Liver (tissue), 9 donors: Measurements from ENCODE around the gene OR10A3. TPM values are rescaled to one million over a fixed set of nuclear protein-coding genes. Genes with fewer than 3 reads are reported as not detected.

Experiments used
- DNase-seq: peaks from one replicate; pipeline ENCODE4 v3.0.0-alpha.2; 2017; ENCODE audit warnings: low spot score
- H3K27ac ChIP-seq, 2 donors: one replicate each; pipeline ENCODE4 v1.7.0; 2013; ENCODE audit warnings: inconsistent platforms in 2 of 2, low read length in 2 of 2, control low read depth in 1 of 2, low read depth in 1 of 2, mild to moderate bottlenecking in 1 of 2
- H3K27me3 ChIP-seq, 4 donors: one replicate each; pipeline versions ENCODE4 v1.6.1 to v1.7.0; 2013; ENCODE audit warnings: low read length in 3 of 4, inconsistent platforms in 1 of 4, mild to moderate bottlenecking in 1 of 4, moderate library complexity in 1 of 4; ENCODE audit not compliant: control insufficient read depth in 4 of 4, insufficient read depth in 4 of 4
- H3K36me3 ChIP-seq, 4 donors: one replicate each; pipeline versions ENCODE4 v1.6.1 to v1.7.0; 2013; ENCODE audit warnings: low read length in 3 of 4, mild to moderate bottlenecking in 3 of 4, low read depth in 1 of 4, moderate library complexity in 1 of 4; ENCODE audit not compliant: control insufficient read depth in 4 of 4, insufficient read depth in 3 of 4
- H3K4me1 ChIP-seq, 4 donors: one replicate each; pipeline versions ENCODE4 v1.6.1 to v1.7.0; 2013; ENCODE audit warnings: low read length in 3 of 4, mild to moderate bottlenecking in 3 of 4, moderate library complexity in 1 of 4; ENCODE audit not compliant: control insufficient read depth in 4 of 4, insufficient read depth in 4 of 4
- H3K4me3 ChIP-seq, 3 donors: one replicate each; pipeline versions ENCODE4 v1.6.1 to v1.7.0; 2013; ENCODE audit warnings: low read length in 3 of 3, control low read depth in 1 of 3, low read depth in 1 of 3, mild to moderate bottlenecking in 1 of 3
- H3K9ac ChIP-seq, 2 donors: one replicate each; pipeline ENCODE4 v1.7.0; 2013; ENCODE audit warnings: low read length in 2 of 2, mild to moderate bottlenecking in 2 of 2, moderate library complexity in 2 of 2, control low read depth in 1 of 2, low read depth in 1 of 2
- H3K9me3 ChIP-seq, 4 donors: one replicate each; pipeline versions ENCODE4 v1.6.1 to v1.7.0; 2013; ENCODE audit warnings: low read length in 3 of 4; ENCODE audit not compliant: control insufficient read depth in 4 of 4
- ATF3 ChIP-seq: IDR thresholded peaks from 2 replicates; pipeline ENCODE4 v1.6.1; 2016; ENCODE audit warnings: antibody characterized with exemption
- EGR1 ChIP-seq, 2 donors: IDR thresholded peaks; 2 replicates each; pipeline ENCODE4 v1.6.1; 2016 to 2018; ENCODE audit warnings: antibody characterized with exemption in 2 of 2, low read depth in 2 of 2
- FOXA1 ChIP-seq: IDR thresholded peaks from 2 replicates; pipeline ENCODE4 v1.6.1; 2016; ENCODE audit warnings: antibody characterized with exemption
- FOXA2 ChIP-seq: IDR thresholded peaks from 2 replicates; pipeline ENCODE4 v1.6.1; 2016; ENCODE audit warnings: antibody characterized with exemption
- GABPA ChIP-seq, 2 donors: IDR thresholded peaks in 1 of 2; conservative IDR thresholded peaks in 1 of 2; 2 replicates each; pipeline ENCODE4 v1.6.1; 2016; ENCODE audit warnings: antibody characterized with exemption in 2 of 2, mild to moderate bottlenecking in 1 of 2, moderate library complexity in 1 of 2
- HNF4A ChIP-seq, 2 donors: conservative IDR thresholded peaks; 2 replicates each; pipeline ENCODE4 v1.6.1; 2016; ENCODE audit warnings: antibody characterized with exemption in 2 of 2, mild to moderate bottlenecking in 2 of 2
- HNF4G ChIP-seq: IDR thresholded peaks from 2 replicates; pipeline ENCODE4 v1.6.1; 2016; ENCODE audit warnings: antibody characterized with exemption
- JUND ChIP-seq, 2 donors: IDR thresholded peaks; 2 replicates each; pipeline ENCODE4 v1.6.1; 2016; ENCODE audit warnings: antibody characterized with exemption in 2 of 2
- NR2F2 ChIP-seq: IDR thresholded peaks from 2 replicates; pipeline ENCODE4 v1.6.1; 2016; ENCODE audit warnings: antibody characterized with exemption
- RAD21 ChIP-seq, 2 donors: IDR thresholded peaks; 2 replicates each; pipeline ENCODE4 v1.6.1; 2016; ENCODE audit warnings: antibody characterized with exemption in 2 of 2, mild to moderate bottlenecking in 2 of 2
- REST ChIP-seq: IDR thresholded peaks from 2 replicates; pipeline ENCODE4 v1.6.1; 2016; ENCODE audit warnings: antibody characterized with exemption, mild to moderate bottlenecking
- RXRA ChIP-seq, 2 donors: IDR thresholded peaks; 2 replicates each; pipeline ENCODE4 v1.6.1; 2017 to 2018; ENCODE audit warnings: antibody characterized with exemption in 2 of 2, mild to moderate bottlenecking in 1 of 2
- SP1 ChIP-seq: IDR thresholded peaks from 2 replicates; pipeline ENCODE4 v1.6.1; 2018; ENCODE audit warnings: antibody characterized with exemption, mild to moderate bottlenecking
- TAF1 ChIP-seq: conservative IDR thresholded peaks from 2 replicates; pipeline ENCODE4 v1.6.1; 2016; ENCODE audit warnings: antibody characterized with exemption, mild to moderate bottlenecking
- YY1 ChIP-seq: IDR thresholded peaks from 2 replicates; pipeline ENCODE4 v1.6.1; 2016; ENCODE audit warnings: antibody characterized with exemption, mild to moderate bottlenecking
- WGBS: extraction: QIAGEN DNeasy Blood & Tissue Kit; methylation state at CpG from one replicate; pipeline ENCODE4 v1.1.7; 2013; 5-methylcytosine and 5-hydroxymethylcytosine counted together
- polyA plus RNA-seq, 2 donors: library from polyadenylated mRNA; stranded (reverse) in 1 of 2; unstranded in 1 of 2; fragments of 200-250 nt in 1 of 2; fragments of >200 nt in 1 of 2; fragmentation: Nextera tagmentation in 1 of 2; extraction: Ambion mirVana in 1 of 2; gene quantifications; one replicate each; pipeline versions ENCODE4 v1.2.1 to v1.2.3, GENCODE V29; 2013 to 2015
- total RNA-seq, 2 donors: library from RNA; depleted of rRNA; stranded (reverse); fragments of >200 nt; gene quantifications; one replicate each; pipeline ENCODE4 v1.2.3, GENCODE V29; 2014
- TF ChIP-seq, protein P1 (sequence below): fragments of 150-350 bp; IDR thresholded peaks from 2 replicates; pipeline ENCODE4 v1.5.1; 2017; ENCODE audit warnings: improper control_type of control experiment, low read depth, low read length; ENCODE audit not compliant: missing input control
- TF ChIP-seq, protein P2 (sequence below): IDR thresholded peaks from 2 replicates; pipeline ENCODE4 v1.6.1; 2016; ENCODE audit warnings: antibody characterized with exemption
- TF ChIP-seq, protein P3 (sequence below): IDR thresholded peaks from 2 replicates; pipeline ENCODE4 v1.6.1; 2016; ENCODE audit warnings: antibody characterized with exemption
- donor health status: healthy.
- donor health status: healthy.
- donor health status: healthy.
- donor health status: healthy.
- donor health status: healthy.

Gene OR10A3
- total and polyA plus RNA-seq, 4 donors: not detected

DNA sequence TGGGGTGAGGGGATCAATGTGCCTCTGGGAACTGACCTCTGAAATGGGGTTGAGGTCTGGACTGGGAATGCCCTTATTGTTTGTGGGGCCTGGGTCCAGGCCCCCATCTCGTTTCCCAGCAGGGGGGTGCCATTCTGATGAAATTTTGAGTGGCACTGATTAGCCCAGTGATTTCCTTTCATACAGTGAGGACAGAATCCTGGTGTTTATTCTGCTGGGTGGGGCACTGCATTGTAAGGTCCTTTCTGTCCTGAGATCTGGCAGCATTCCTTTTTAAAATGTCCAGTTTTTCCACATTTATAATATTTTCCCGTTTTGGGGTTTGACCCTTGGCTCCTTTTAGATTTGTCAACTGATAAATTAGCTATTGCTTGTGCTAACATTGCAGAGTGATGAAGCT lies 37.6 kb downstream of the OR10A3 start:
- TF ChIP-seq YY1: no peak
- TF ChIP-seq FOXA2: no peak
- TF ChIP-seq HNF4A (conservative IDR thresholded peaks at IDR 0.05): no peak
- TF ChIP-seq JUND (IDR thresholded peaks at IDR 0.05): no peak
- TF ChIP-seq, protein P1, sequence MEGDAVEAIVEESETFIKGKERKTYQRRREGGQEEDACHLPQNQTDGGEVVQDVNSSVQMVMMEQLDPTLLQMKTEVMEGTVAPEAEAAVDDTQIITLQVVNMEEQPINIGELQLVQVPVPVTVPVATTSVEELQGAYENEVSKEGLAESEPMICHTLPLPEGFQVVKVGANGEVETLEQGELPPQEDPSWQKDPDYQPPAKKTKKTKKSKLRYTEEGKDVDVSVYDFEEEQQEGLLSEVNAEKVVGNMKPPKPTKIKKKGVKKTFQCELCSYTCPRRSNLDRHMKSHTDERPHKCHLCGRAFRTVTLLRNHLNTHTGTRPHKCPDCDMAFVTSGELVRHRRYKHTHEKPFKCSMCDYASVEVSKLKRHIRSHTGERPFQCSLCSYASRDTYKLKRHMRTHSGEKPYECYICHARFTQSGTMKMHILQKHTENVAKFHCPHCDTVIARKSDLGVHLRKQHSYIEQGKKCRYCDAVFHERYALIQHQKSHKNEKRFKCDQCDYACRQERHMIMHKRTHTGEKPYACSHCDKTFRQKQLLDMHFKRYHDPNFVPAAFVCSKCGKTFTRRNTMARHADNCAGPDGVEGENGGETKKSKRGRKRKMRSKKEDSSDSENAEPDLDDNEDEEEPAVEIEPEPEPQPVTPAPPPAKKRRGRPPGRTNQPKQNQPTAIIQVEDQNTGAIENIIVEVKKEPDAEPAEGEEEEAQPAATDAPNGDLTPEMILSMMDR: no peak
- TF ChIP-seq, protein P2, sequence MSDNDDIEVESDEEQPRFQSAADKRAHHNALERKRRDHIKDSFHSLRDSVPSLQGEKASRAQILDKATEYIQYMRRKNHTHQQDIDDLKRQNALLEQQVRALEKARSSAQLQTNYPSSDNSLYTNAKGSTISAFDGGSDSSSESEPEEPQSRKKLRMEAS: no peak
- no peak for TF ChIP-seq TAF1
- TF ChIP-seq GABPA (IDR thresholded peaks at IDR 0.05 in 1 of 2, conservative IDR thresholded peaks at IDR 0.05 in 1 of 2): no peak
- no peak for TF ChIP-seq EGR1 (IDR thresholded peaks at IDR 0.05; ENCODE audit: low read depth in 2 of 2)
- TF ChIP-seq FOXA1: no peak
- TF ChIP-seq RXRA (IDR thresholded peaks at IDR 0.05): no peak
- TF ChIP-seq SP1: no peak
- no peak for TF ChIP-seq ATF3
- TF ChIP-seq NR2F2: no peak
- TF ChIP-seq REST: no peak
- TF ChIP-seq, protein P3, sequence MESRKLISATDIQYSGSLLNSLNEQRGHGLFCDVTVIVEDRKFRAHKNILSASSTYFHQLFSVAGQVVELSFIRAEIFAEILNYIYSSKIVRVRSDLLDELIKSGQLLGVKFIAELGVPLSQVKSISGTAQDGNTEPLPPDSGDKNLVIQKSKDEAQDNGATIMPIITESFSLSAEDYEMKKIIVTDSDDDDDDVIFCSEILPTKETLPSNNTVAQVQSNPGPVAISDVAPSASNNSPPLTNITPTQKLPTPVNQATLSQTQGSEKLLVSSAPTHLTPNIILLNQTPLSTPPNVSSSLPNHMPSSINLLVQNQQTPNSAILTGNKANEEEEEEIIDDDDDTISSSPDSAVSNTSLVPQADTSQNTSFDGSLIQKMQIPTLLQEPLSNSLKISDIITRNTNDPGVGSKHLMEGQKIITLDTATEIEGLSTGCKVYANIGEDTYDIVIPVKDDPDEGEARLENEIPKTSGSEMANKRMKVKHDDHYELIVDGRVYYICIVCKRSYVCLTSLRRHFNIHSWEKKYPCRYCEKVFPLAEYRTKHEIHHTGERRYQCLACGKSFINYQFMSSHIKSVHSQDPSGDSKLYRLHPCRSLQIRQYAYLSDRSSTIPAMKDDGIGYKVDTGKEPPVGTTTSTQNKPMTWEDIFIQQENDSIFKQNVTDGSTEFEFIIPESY: no peak
- TF ChIP-seq RAD21 (IDR thresholded peaks at IDR 0.05): no peak
- no peak for TF ChIP-seq HNF4G
- Histone ChIP-seq H3K9me3 (no peaks in the 10 kb centered on the region), H3K9ac (no peak overlapping the region), H3K27me3 (no peaks in the 10 kb centered on the region), H3K4me3 (no peak overlapping the region), H3K36me3 (no peaks in the 10 kb centered on the region), H3K4me1 (peaks cover 0 to 3% (median 1%) of the 10 kb centered on the region in 4 donors), H3K27ac (no peak overlapping the region)
- no peak for DNase-seq
- 27% methylated on average over 2 of the region's 2 CpGs for WGBS
